Measurements from ENCODE around the gene PRKN. TPM values are rescaled to one million over a fixed set of nuclear protein-coding genes. Genes with fewer than 3 reads are reported as not detected.

The PRKN gene
- total RNA-seq, 4 donors from 2014 or later: 9.6 to 17.0 (median 11.6) TPM

- TF ChIP-seq, protein P1, sequence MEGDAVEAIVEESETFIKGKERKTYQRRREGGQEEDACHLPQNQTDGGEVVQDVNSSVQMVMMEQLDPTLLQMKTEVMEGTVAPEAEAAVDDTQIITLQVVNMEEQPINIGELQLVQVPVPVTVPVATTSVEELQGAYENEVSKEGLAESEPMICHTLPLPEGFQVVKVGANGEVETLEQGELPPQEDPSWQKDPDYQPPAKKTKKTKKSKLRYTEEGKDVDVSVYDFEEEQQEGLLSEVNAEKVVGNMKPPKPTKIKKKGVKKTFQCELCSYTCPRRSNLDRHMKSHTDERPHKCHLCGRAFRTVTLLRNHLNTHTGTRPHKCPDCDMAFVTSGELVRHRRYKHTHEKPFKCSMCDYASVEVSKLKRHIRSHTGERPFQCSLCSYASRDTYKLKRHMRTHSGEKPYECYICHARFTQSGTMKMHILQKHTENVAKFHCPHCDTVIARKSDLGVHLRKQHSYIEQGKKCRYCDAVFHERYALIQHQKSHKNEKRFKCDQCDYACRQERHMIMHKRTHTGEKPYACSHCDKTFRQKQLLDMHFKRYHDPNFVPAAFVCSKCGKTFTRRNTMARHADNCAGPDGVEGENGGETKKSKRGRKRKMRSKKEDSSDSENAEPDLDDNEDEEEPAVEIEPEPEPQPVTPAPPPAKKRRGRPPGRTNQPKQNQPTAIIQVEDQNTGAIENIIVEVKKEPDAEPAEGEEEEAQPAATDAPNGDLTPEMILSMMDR (IDR thresholded peaks at IDR 0.05; ENCODE audit: low read depth): no peak
These were observed 21.8 kb downstream of the PRKN start for GRCh38 chr6:162705736-162706135.

DNA sequence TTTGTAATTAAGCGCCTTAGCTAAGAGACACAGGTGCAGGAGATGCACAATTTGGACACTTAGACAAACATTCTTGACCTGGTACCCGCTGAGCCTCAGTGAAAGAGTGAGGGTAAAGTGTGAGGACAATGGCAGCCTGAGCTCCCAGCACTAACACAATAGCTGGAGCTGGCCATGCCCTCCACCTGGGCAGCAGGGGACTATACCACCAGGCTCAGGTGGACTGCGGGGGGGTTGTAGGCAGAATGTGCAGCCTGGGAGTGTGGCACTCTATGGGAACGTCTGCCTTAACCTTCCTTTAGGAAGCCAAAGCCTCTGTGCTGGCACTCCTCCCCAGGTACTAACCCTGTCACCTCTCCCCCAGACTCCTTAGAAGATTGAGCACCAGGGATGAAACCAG lies 23.6 kb downstream of the PRKN start:
- TF ChIP-seq, protein P1 (IDR thresholded peaks at IDR 0.05; ENCODE audit: low read depth): no peak

DNA sequence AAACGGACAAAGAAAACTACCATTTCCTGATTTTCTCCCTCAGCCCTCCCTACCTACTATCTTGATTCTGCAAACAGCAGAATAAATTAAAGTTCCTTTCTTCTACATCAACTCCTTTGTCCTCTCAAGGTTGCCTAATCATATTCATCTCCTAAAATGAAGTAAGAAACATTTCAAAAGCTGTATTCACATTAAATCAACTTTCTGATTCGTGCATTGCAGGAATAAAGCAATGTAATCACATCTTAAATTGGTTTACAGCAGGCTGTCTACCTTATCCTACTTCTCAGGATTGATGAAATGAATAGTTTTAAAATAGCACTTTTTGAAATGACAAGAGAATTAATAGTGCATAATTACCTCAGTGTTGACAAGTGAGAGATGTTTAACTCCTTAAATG lies 25.1 kb downstream of the PRKN start:
- TF ChIP-seq, protein P1 (IDR thresholded peaks at IDR 0.05; ENCODE audit: low read depth): no peak

GRCh38 chr6:162701551-162701950 lies 26.0 kb downstream of the PRKN start:
- TF ChIP-seq, protein P1 (IDR thresholded peaks at IDR 0.05; ENCODE audit: low read depth): no peak

GRCh38 chr6:162700966-162701365 lies 26.6 kb downstream of the PRKN start:
- TF ChIP-seq, protein P1 (IDR thresholded peaks at IDR 0.05; ENCODE audit: low read depth): no peak

DNA sequence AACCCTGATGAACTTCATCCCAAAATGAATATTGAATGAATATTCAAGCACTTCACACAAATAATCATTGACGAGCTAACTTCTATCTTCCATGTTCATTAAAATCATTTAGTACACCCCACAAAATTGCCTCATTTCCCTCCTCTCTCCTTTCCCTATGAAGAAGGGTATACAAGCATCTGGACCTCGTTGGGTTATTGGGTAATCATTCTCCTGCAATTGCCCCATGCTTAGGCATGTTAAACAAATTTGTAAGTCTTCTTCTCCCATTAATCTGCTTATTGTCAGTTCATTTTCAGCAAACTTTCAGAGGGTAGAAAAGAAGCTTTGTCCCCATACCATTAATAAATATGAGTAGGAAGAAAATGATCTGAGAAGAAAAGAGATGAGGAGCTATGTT lies 27.6 kb downstream of the PRKN start:
- TF ChIP-seq, protein P1 (IDR thresholded peaks at IDR 0.05; ENCODE audit: low read depth): no peak

- TF ChIP-seq, protein P1 (IDR thresholded peaks at IDR 0.05; ENCODE audit: low read depth): no peak
These were observed 29.1 kb downstream of the PRKN start for GRCh38 chr6:162698440-162698839.
